GM23338 (cell line): ENCODE data around the gene COL24A1. TPM values are rescaled to one million over a fixed set of nuclear protein-coding genes. Genes with fewer than 3 reads are reported as not detected.

Experiments used
- ATAC-seq: fragments of 200-7000 bp; cut with Tn5 transposase; 3 replicates; pipeline ENCODE4 v1.9.1; 2020
- DNase-seq: peaks from one replicate; pipeline ENCODE4 v3.0.0-alpha.2; 2015; ENCODE audit warnings: low spot score
- H2AFZ ChIP-seq: fragments of 200-600 bp; sonication (generic); 2 replicates; pipeline ENCODE4 v1.8.0; 2016; ENCODE audit warnings: antibody characterized with exemption, mild to moderate bottlenecking, moderate library complexity
- H3F3A ChIP-seq: fragments of 200-600 bp; sonication (generic); replicated peaks from 2 replicates; pipeline ENCODE4 v1.8.0; 2017; ENCODE audit warnings: antibody characterized with exemption, mixed run types, low read depth
- H3K27ac ChIP-seq: fragments of 200-600 bp; sonication (generic); 2 replicates; pipeline ENCODE4 v1.6.1; 2016; ENCODE audit warnings: low read depth
- H3K27me3 ChIP-seq: fragments of 200-600 bp; sonication (generic); 2 replicates; pipeline ENCODE4 v1.8.0; 2016; ENCODE audit warnings: mild to moderate bottlenecking, mixed run types, moderate library complexity; ENCODE audit not compliant: insufficient read depth
- H3K36me3 ChIP-seq: fragments of 200-600 bp; sonication (generic); 2 replicates; pipeline ENCODE4 v1.8.0; 2016; ENCODE audit warnings: mild to moderate bottlenecking; ENCODE audit not compliant: insufficient read depth
- H3K4me1 ChIP-seq: fragments of 200-600 bp; sonication (generic); 2 replicates; pipeline ENCODE4 v1.8.0; 2016; ENCODE audit warnings: mild to moderate bottlenecking, moderate library complexity; ENCODE audit not compliant: insufficient read depth
- H3K4me2 ChIP-seq: fragments of 200-600 bp; sonication (generic); 2 replicates; pipeline ENCODE4 v1.7.1; 2017; ENCODE audit warnings: mixed run types
- H3K4me3 ChIP-seq: fragments of 200-600 bp; sonication (generic); 2 replicates; pipeline ENCODE4 v1.6.1; 2016; ENCODE audit warnings: mixed run types
- H3K79me2 ChIP-seq: fragments of 200-600 bp; sonication (generic); replicated peaks from 2 replicates; pipeline ENCODE4 v1.8.0; 2017; ENCODE audit warnings: mild to moderate bottlenecking; ENCODE audit not compliant: insufficient read depth
- H3K9me2 ChIP-seq: fragments of 200-600 bp; sonication (generic); 2 replicates; pipeline ENCODE4 v1.8.0; 2017; ENCODE audit not compliant: insufficient read depth
- H4K20me1 ChIP-seq: fragments of 200-600 bp; sonication (generic); replicated peaks from 2 replicates; pipeline ENCODE4 v1.8.0; 2017; ENCODE audit warnings: mild to moderate bottlenecking; ENCODE audit not compliant: insufficient read depth
- H3K27ac Mint-ChIP-seq: 2 replicates; pipeline ENCODE4 v1.8.0; 2020; ENCODE audit warnings: inconsistent platforms, mild to moderate bottlenecking, moderate library complexity, mixed read lengths
- H3K27me3 Mint-ChIP-seq: 3 replicates; pipeline ENCODE4 v1.8.0; 2022; ENCODE audit warnings: low read depth, mild to moderate bottlenecking, moderate library complexity, mixed read lengths, inconsistent platforms; ENCODE audit not compliant: insufficient read depth, poor library complexity
- H3K36me3 Mint-ChIP-seq: 3 replicates; pipeline ENCODE4 v1.8.0; 2021; ENCODE audit warnings: low read depth, mild to moderate bottlenecking, inconsistent platforms, moderate library complexity, mixed read lengths
- H3K4me1 Mint-ChIP-seq: 3 replicates; pipeline ENCODE4 v1.8.0; 2020; ENCODE audit warnings: mild to moderate bottlenecking, inconsistent platforms, mixed read lengths
- H3K4me3 Mint-ChIP-seq: 3 replicates; pipeline ENCODE4 v1.8.0; 2021; ENCODE audit warnings: moderate library complexity, mild to moderate bottlenecking, inconsistent platforms, mixed read lengths
- H3K9me3 Mint-ChIP-seq: 3 replicates; pipeline ENCODE4 v1.8.0; 2020; ENCODE audit warnings: moderate library complexity, mild to moderate bottlenecking, inconsistent platforms, mixed read lengths
- CREB1 ChIP-seq: fragments of 250-450 bp; sonication (Bioruptor Pico); IDR thresholded peaks from 2 replicates; pipeline ENCODE4 v1.5.0; 2020; ENCODE audit warnings: low read depth, mild to moderate bottlenecking, moderate library complexity
- EZH2 ChIP-seq: fragments of 200-600 bp; sonication (generic); IDR thresholded peaks from one replicate; pipeline ENCODE4 v1.8.0; 2017; ENCODE audit warnings: antibody characterized with exemption, mild to moderate bottlenecking, low read depth; ENCODE audit not compliant: unreplicated experiment
- JUNB ChIP-seq: IDR thresholded peaks from one replicate; pipeline ENCODE4 v1.6.1; 2016; ENCODE audit warnings: antibody characterized with exemption; ENCODE audit not compliant: unreplicated experiment
- NANOG ChIP-seq: IDR thresholded peaks from 2 replicates; pipeline ENCODE4 v1.6.1; 2016; ENCODE audit warnings: antibody characterized with exemption, borderline replicate concordance
- STAT1 ChIP-seq: IDR thresholded peaks from one replicate; pipeline ENCODE4 v1.6.1; 2016; ENCODE audit warnings: antibody characterized with exemption; ENCODE audit not compliant: unreplicated experiment
- ZNF114 ChIP-seq: fragments of 250-450 bp; sonication (Bioruptor Pico); IDR thresholded peaks from 2 replicates; pipeline ENCODE4 v1.5.0; 2020; ENCODE audit warnings: mild to moderate bottlenecking, moderate library complexity
- ZNF331 ChIP-seq: fragments of 250-450 bp; sonication (Bioruptor Pico); IDR thresholded peaks from 2 replicates; pipeline ENCODE4 v1.5.0; 2020; ENCODE audit warnings: low read depth, mild to moderate bottlenecking, moderate library complexity
- polyA plus RNA-seq: library from polyadenylated mRNA; unstranded; fragments of >200 nt; fragmentation: Nextera tagmentation; extraction: Ambion mirVana; gene quantifications from 2 replicates; pipeline ENCODE4 v1.2.1, GENCODE V29; 2016
- total RNA-seq: library from RNA; depleted of rRNA; stranded (reverse); fragments of >200 nt; shearing (Covaris generic); gene quantifications from 2 replicates; pipeline ENCODE4 v1.2.3, GENCODE V29; 2014
- TF ChIP-seq, protein P1 (sequence below), 2 experiments: fragments of 200-600 bp in 1 of 2; sonication (generic) in 1 of 2; conservative IDR thresholded peaks; 2 replicates each; pipeline versions ENCODE4 v1.5.1 to v1.6.1; 2016 to 2017; ENCODE audit warnings: antibody characterized with exemption in 2 of 2, low read depth in 2 of 2, mild to moderate bottlenecking in 2 of 2, moderate library complexity in 1 of 2
- TF ChIP-seq, protein P2 (sequence below): fragments of 250-450 bp; sonication (Bioruptor Pico); IDR thresholded peaks from 2 replicates; pipeline ENCODE4 v1.5.0; 2020; ENCODE audit warnings: mild to moderate bottlenecking, moderate library complexity
- TF ChIP-seq, protein P3 (sequence below): IDR thresholded peaks from 2 replicates; pipeline ENCODE4 v1.6.1; 2016; ENCODE audit warnings: antibody characterized with exemption

COL24A1 gene
- total and polyA plus RNA-seq, 2 experiments from 2014 or later, result 1.2 to 2.1 TPM

- TF ChIP-seq, protein P1, sequence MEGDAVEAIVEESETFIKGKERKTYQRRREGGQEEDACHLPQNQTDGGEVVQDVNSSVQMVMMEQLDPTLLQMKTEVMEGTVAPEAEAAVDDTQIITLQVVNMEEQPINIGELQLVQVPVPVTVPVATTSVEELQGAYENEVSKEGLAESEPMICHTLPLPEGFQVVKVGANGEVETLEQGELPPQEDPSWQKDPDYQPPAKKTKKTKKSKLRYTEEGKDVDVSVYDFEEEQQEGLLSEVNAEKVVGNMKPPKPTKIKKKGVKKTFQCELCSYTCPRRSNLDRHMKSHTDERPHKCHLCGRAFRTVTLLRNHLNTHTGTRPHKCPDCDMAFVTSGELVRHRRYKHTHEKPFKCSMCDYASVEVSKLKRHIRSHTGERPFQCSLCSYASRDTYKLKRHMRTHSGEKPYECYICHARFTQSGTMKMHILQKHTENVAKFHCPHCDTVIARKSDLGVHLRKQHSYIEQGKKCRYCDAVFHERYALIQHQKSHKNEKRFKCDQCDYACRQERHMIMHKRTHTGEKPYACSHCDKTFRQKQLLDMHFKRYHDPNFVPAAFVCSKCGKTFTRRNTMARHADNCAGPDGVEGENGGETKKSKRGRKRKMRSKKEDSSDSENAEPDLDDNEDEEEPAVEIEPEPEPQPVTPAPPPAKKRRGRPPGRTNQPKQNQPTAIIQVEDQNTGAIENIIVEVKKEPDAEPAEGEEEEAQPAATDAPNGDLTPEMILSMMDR (conservative IDR thresholded peaks at IDR 0.05; ENCODE audit: low read depth in 2 of 2), result no peak
Measured at GRCh38 chr1:85862456-85862855, 294.1 kb downstream of the COL24A1 start (continued).

- Mint-ChIP-seq H3K4me1 (no peaks in the 10 kb centered on the region), H3K4me3 (no peak overlapping the region), H3K27ac (no peak overlapping the region), H3K9me3 (no peaks in the 10 kb centered on the region), H3K27me3 (no peaks in the 10 kb centered on the region), H3K36me3 (no peaks in the 10 kb centered on the region)
- ATAC-seq (no peak), DNase-seq (no peak)
- H3K4me3 ChIP-seq, result no peak overlapping the region
- no peaks in the 10 kb centered on the region for H4K20me1 ChIP-seq
- no peaks in the 10 kb centered on the region for H3K27me3 ChIP-seq
- no peaks in the 10 kb centered on the region for H3K9me2 ChIP-seq
- H3K4me2 ChIP-seq, result no peak overlapping the region
- no peaks in the 10 kb centered on the region for H3F3A ChIP-seq
- H2AFZ ChIP-seq, result no peak overlapping the region
- no peak overlapping the region for H3K27ac ChIP-seq
- no peaks in the 10 kb centered on the region for H3K79me2 ChIP-seq
- H3K36me3 ChIP-seq, result no peaks in the 10 kb centered on the region
- H3K4me1 ChIP-seq, result no peaks in the 10 kb centered on the region
- TF ChIP-seq ZNF114 (CRISPR knock-in tag), result no peak
- TF ChIP-seq CREB1, result no peak
- TF ChIP-seq, protein P2, sequence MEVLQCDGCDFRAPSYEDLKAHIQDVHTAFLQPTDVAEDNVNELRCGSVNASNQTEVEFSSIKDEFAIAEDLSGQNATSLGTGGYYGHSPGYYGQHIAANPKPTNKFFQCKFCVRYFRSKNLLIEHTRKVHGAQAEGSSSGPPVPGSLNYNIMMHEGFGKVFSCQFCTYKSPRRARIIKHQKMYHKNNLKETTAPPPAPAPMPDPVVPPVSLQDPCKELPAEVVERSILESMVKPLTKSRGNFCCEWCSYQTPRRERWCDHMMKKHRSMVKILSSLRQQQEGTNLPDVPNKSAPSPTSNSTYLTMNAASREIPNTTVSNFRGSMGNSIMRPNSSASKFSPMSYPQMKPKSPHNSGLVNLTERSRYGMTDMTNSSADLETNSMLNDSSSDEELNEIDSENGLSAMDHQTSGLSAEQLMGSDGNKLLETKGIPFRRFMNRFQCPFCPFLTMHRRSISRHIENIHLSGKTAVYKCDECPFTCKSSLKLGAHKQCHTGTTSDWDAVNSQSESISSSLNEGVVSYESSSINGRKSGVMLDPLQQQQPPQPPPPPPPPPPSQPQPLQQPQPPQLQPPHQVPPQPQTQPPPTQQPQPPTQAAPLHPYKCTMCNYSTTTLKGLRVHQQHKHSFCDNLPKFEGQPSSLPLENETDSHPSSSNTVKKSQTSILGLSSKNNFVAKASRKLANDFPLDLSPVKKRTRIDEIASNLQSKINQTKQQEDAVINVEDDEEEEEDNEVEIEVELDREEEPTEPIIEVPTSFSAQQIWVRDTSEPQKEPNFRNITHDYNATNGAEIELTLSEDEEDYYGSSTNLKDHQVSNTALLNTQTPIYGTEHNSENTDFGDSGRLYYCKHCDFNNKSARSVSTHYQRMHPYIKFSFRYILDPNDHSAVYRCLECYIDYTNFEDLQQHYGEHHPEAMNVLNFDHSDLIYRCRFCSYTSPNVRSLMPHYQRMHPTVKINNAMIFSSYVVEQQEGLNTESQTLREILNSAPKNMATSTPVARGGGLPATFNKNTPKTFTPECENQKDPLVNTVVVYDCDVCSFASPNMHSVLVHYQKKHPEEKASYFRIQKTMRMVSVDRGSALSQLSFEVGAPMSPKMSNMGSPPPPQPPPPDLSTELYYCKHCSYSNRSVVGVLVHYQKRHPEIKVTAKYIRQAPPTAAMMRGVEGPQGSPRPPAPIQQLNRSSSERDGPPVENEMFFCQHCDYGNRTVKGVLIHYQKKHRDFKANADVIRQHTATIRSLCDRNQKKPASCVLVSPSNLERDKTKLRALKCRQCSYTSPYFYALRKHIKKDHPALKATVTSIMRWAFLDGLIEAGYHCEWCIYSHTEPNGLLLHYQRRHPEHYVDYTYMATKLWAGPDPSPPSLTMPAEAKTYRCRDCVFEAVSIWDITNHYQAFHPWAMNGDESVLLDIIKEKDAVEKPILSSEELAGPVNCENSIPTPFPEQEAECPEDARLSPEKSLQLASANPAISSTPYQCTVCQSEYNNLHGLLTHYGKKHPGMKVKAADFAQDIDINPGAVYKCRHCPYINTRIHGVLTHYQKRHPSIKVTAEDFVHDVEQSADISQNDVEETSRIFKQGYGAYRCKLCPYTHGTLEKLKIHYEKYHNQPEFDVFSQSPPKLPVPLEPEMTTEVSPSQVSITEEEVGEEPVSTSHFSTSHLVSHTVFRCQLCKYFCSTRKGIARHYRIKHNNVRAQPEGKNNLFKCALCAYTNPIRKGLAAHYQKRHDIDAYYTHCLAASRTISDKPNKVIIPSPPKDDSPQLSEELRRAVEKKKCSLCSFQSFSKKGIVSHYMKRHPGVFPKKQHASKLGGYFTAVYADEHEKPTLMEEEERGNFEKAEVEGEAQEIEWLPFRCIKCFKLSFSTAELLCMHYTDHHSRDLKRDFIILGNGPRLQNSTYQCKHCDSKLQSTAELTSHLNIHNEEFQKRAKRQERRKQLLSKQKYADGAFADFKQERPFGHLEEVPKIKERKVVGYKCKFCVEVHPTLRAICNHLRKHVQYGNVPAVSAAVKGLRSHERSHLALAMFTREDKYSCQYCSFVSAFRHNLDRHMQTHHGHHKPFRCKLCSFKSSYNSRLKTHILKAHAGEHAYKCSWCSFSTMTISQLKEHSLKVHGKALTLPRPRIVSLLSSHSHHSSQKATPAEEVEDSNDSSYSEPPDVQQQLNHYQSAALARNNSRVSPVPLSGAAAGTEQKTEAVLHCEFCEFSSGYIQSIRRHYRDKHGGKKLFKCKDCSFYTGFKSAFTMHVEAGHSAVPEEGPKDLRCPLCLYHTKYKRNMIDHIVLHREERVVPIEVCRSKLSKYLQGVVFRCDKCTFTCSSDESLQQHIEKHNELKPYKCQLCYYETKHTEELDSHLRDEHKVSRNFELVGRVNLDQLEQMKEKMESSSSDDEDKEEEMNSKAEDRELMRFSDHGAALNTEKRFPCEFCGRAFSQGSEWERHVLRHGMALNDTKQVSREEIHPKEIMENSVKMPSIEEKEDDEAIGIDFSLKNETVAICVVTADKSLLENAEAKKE, result no peak
- no peak for TF ChIP-seq ZNF331 (CRISPR knock-in tag)
- no peak for TF ChIP-seq NANOG
- no peak for TF ChIP-seq EZH2
- no peak for TF ChIP-seq STAT1
- TF ChIP-seq, protein P1 (conservative IDR thresholded peaks at IDR 0.05; ENCODE audit: low read depth in 2 of 2), result no peak
- TF ChIP-seq JUNB, result no peak
- TF ChIP-seq, protein P3, sequence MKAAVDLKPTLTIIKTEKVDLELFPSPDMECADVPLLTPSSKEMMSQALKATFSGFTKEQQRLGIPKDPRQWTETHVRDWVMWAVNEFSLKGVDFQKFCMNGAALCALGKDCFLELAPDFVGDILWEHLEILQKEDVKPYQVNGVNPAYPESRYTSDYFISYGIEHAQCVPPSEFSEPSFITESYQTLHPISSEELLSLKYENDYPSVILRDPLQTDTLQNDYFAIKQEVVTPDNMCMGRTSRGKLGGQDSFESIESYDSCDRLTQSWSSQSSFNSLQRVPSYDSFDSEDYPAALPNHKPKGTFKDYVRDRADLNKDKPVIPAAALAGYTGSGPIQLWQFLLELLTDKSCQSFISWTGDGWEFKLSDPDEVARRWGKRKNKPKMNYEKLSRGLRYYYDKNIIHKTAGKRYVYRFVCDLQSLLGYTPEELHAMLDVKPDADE, result no peak
Measured at GRCh38 chr1:85857991-85858390, 298.6 kb downstream of the COL24A1 start.
